IMR-90 (cell line): ENCODE results near the gene EVPL. TPM values are rescaled to one million over a fixed set of nuclear protein-coding genes. Genes with fewer than 3 reads are reported as not detected.

ENCODE experiments used
- ATAC-seq: fragments of 200-7000 bp; cut with Tn5 transposase; 2 replicates; pipeline ENCODE4 v1.9.1; 2020; ENCODE audit warnings: low read depth, mild to moderate bottlenecking, moderate library complexity
- BruUV-seq: library from RNA; stranded (reverse); fragments of 400-500 nt; replicated peaks from 2 replicates; lab custom pipeline; 2021; lab: Mats Ljungman, UMichigan
- CTCF ChIA-PET: fragments of 300-600 bp; formaldehyde crosslinking; extraction: SDS; loops from one replicate; lab custom pipeline; 2021; ENCODE audit warnings: antibody characterized with exemption; lab: Yijun Ruan, JAX
- POLR2A ChIA-PET: fragments of 300-600 bp; sonication (Branson Sonifier 250); formaldehyde crosslinking; loops from one replicate; lab custom pipeline; 2022; ENCODE audit warnings: antibody characterized with exemption; ENCODE audit not compliant: unreplicated experiment; lab: Charles Lee
- DNase-seq: peaks from one replicate; pipeline ENCODE4 v3.0.0; 2013
- H2AFZ ChIP-seq: replicated peaks from 2 replicates; pipeline ENCODE3; 2013; ENCODE audit warnings: low read length, mild to moderate bottlenecking; ENCODE audit not compliant: poor library complexity
- H2AK5ac ChIP-seq: 2 replicates; pipeline ENCODE4 v1.6.1; 2013; ENCODE audit warnings: low read depth, low read length, inconsistent platforms
- H2AK9ac ChIP-seq: replicated peaks from 2 replicates; pipeline ENCODE3; 2013; ENCODE audit warnings: mild to moderate bottlenecking, low read depth, low read length, moderate library complexity; ENCODE audit not compliant: poor library complexity
- H2BK120ac ChIP-seq: 2 replicates; pipeline ENCODE4 v1.6.1; 2013; ENCODE audit warnings: low read depth, low read length, inconsistent platforms
- H2BK15ac ChIP-seq: 3 replicates; pipeline ENCODE4 v1.6.1; 2013; ENCODE audit warnings: low read depth, low read length, inconsistent platforms
- H2BK20ac ChIP-seq: 2 replicates; pipeline ENCODE4 v1.6.1; 2013; ENCODE audit warnings: low read depth, mild to moderate bottlenecking, inconsistent platforms, low read length, moderate library complexity
- H2BK5ac ChIP-seq: 2 replicates; pipeline ENCODE4 v1.6.1; 2013; ENCODE audit warnings: mild to moderate bottlenecking, low read depth, low read length, inconsistent platforms; ENCODE audit not compliant: poor library complexity, severe bottlenecking
- H3K14ac ChIP-seq: replicated peaks from 2 replicates; pipeline ENCODE4 v1.6.1; 2013; ENCODE audit warnings: low read depth, low read length, inconsistent platforms
- H3K18ac ChIP-seq: 2 replicates; pipeline ENCODE4 v1.6.1; 2013; ENCODE audit warnings: low read depth, low read length, control low read depth
- H3K23ac ChIP-seq: 2 replicates; pipeline ENCODE4 v1.6.1; 2013; ENCODE audit warnings: low read depth, low read length, inconsistent platforms
- H3K27ac ChIP-seq: 2 replicates; pipeline ENCODE4 v1.5.1; 2013; ENCODE audit warnings: mild to moderate bottlenecking, control low read depth, low read length; ENCODE audit not compliant: insufficient read depth
- H3K27me3 ChIP-seq: 2 replicates; pipeline ENCODE4 v1.6.1; 2013; ENCODE audit warnings: low read length; ENCODE audit not compliant: control insufficient read depth, insufficient read depth
- H3K36me3 ChIP-seq: 2 replicates; pipeline ENCODE4 v1.6.1; 2013; ENCODE audit warnings: low read length, mixed read lengths; ENCODE audit not compliant: control insufficient read depth, insufficient read depth
- H3K4ac ChIP-seq: 2 replicates; pipeline ENCODE4 v1.6.1; 2013; ENCODE audit warnings: low read depth, low read length, inconsistent platforms
- H3K4me1 ChIP-seq: 2 replicates; pipeline ENCODE4 v1.6.1; 2013; ENCODE audit warnings: low read length, mixed read lengths; ENCODE audit not compliant: control insufficient read depth, insufficient read depth
- H3K4me2 ChIP-seq: 2 replicates; pipeline ENCODE4 v1.6.1; 2013; ENCODE audit warnings: low read depth, mild to moderate bottlenecking, control low read depth, low read length, moderate library complexity
- H3K4me3 ChIP-seq: 2 replicates; pipeline ENCODE4 v1.5.1; 2013; ENCODE audit warnings: low read depth, mild to moderate bottlenecking, control low read depth, low read length, moderate library complexity; ENCODE audit not compliant: insufficient read depth
- H3K56ac ChIP-seq: 2 replicates; pipeline ENCODE4 v1.6.1; 2013; ENCODE audit warnings: low read length, inconsistent platforms; ENCODE audit not compliant: insufficient read depth; ENCODE audit errors: extremely low read depth
- H3K79me1 ChIP-seq, 2 experiments: 2 replicates each; pipeline ENCODE4 v1.6.1; 2013; ENCODE audit warnings: low read length in 2 of 2, inconsistent platforms in 1 of 2, low read depth in 1 of 2
- H3K9ac ChIP-seq: 2 replicates; pipeline ENCODE4 v1.6.1; 2013; ENCODE audit warnings: low read depth, low read length, control low read depth
- H3K9me1 ChIP-seq: 2 replicates; pipeline ENCODE4 v1.6.1; 2013; ENCODE audit warnings: low read length, inconsistent platforms; ENCODE audit not compliant: insufficient read depth
- H3K9me3 ChIP-seq: 2 replicates; pipeline ENCODE4 v1.6.1; 2013; ENCODE audit warnings: low read length; ENCODE audit not compliant: control insufficient read depth, insufficient read depth
- H4K20me1 ChIP-seq: 2 replicates; pipeline ENCODE4 v1.6.1; 2013; ENCODE audit warnings: low read length, inconsistent platforms; ENCODE audit not compliant: insufficient read depth
- H4K5ac ChIP-seq: 2 replicates; pipeline ENCODE4 v1.6.1; 2013; ENCODE audit warnings: mild to moderate bottlenecking, low read depth, low read length, control low read depth
- H4K8ac ChIP-seq, 2 experiments: 2 replicates each; pipeline ENCODE4 v1.6.1; 2013; ENCODE audit warnings: low read depth in 2 of 2, low read length in 2 of 2, control low read depth in 1 of 2, inconsistent platforms in 1 of 2
- H4K91ac ChIP-seq: 2 replicates; pipeline ENCODE4 v1.6.1; 2013; ENCODE audit warnings: low read depth, low read length, inconsistent platforms; ENCODE audit not compliant: insufficient read depth
- BHLHE40 ChIP-seq: fragments of 150-350 bp; IDR thresholded peaks from 2 replicates; pipeline ENCODE4 v1.6.1; 2016; ENCODE audit warnings: mild to moderate bottlenecking, low read depth, low read length
- CEBPB ChIP-seq: IDR thresholded peaks from 2 replicates; pipeline ENCODE4 v1.6.1; 2012; ENCODE audit warnings: low read depth, low read length, improper control_type of control experiment
- CHD1 ChIP-seq: IDR thresholded peaks from 2 replicates; pipeline ENCODE4 v1.6.1; 2012; ENCODE audit warnings: low read depth, low read length, improper control_type of control experiment
- FOS ChIP-seq: fragments of 150-350 bp; IDR thresholded peaks from 2 replicates; pipeline ENCODE4 v1.6.1; 2016; ENCODE audit warnings: low read depth, low read length
- MAFK ChIP-seq: IDR thresholded peaks from 2 replicates; pipeline ENCODE4 v1.6.1; 2012; ENCODE audit warnings: low read depth, low read length, improper control_type of control experiment
- MAZ ChIP-seq: IDR thresholded peaks from 2 replicates; pipeline ENCODE4 v1.6.1; 2012; ENCODE audit warnings: low read depth, mild to moderate bottlenecking, low read length, improper control_type of control experiment, moderate library complexity, borderline replicate concordance
- MXI1 ChIP-seq: IDR thresholded peaks from 2 replicates; pipeline ENCODE4 v1.6.1; 2012; ENCODE audit warnings: low read depth, mild to moderate bottlenecking, low read length, moderate library complexity, borderline replicate concordance
- NFE2L2 ChIP-seq: fragments of 150-350 bp; IDR thresholded peaks from 2 replicates; pipeline ENCODE4 v1.6.1; 2016; ENCODE audit warnings: low read depth, mild to moderate bottlenecking, low read length
- POLR2A ChIP-seq: IDR thresholded peaks from 2 replicates; pipeline ENCODE4 v1.6.1; 2012; ENCODE audit warnings: mild to moderate bottlenecking, low read depth, low read length
- RAD21 ChIP-seq: IDR thresholded peaks from 2 replicates; pipeline ENCODE4 v1.6.1; 2012; ENCODE audit warnings: low read length, improper control_type of control experiment
- RCOR1 ChIP-seq: IDR thresholded peaks from 2 replicates; pipeline ENCODE4 v1.6.1; 2012; ENCODE audit warnings: mild to moderate bottlenecking, low read length, improper control_type of control experiment; ENCODE audit not compliant: insufficient replicate concordance
- RFX5 ChIP-seq: IDR thresholded peaks from 2 replicates; pipeline ENCODE4 v1.8.0; 2012; ENCODE audit warnings: low read depth, mild to moderate bottlenecking, low read length, moderate library complexity
- WGBS, 2 experiments: methylation state at CpG; one replicate each; pipeline versions ENCODE4 v1.1.5 to v1.1.7; 2013; ENCODE audit warnings: missing lambda C conversion rate in 2 of 2; ENCODE audit not compliant: insufficient read length in 1 of 2; ENCODE audit errors: extremely low coverage in 2 of 2; 5-methylcytosine and 5-hydroxymethylcytosine counted together
- dilution Hi-C: fragments of 300-500 bp; cut with HindIII; formaldehyde crosslinking; loops from one replicate; pipeline ENCODE4 v1.14.3; 2018; ENCODE audit warnings: low sequenced_read_pairs; ENCODE audit not compliant: unreplicated experiment
- in situ Hi-C: fragments of 300-500 bp; cut with MboI; formaldehyde crosslinking; loops from 3 replicates; pipeline ENCODE4 v1.14.3; 2019; ENCODE audit warnings: low sequenced_read_pairs, inconsistent platforms, mixed read lengths
- intact Hi-C: fragments of 100-400 bp; cut with micrococcal nuclease; formaldehyde crosslinking; loops from 2 replicates; pipeline ENCODE4 v1.10.0; 2022
- polyA plus RNA-seq, 3 experiments: library from polyadenylated mRNA; depleted of rRNA; stranded (reverse); fragments of >200 nt; gene quantifications; 2 replicates each; pipeline ENCODE4 v1.2.3, GENCODE V29; 2012; ENCODE audit warnings: low replicate concordance in 1 of 3
- total RNA-seq: library from RNA; depleted of rRNA; stranded (reverse); fragments of >200 nt; gene quantifications from 2 replicates; pipeline ENCODE4 v1.2.3, GENCODE V29; 2012
- TF ChIP-seq, protein P1 (sequence below): fragments of 150-350 bp; IDR thresholded peaks from 2 replicates; pipeline ENCODE4 v1.6.1; 2017; ENCODE audit warnings: mild to moderate bottlenecking, antibody characterized with exemption, low read length, low read depth
- TF ChIP-seq, protein P2 (sequence below): fragments of 150-350 bp; IDR thresholded peaks from 2 replicates; pipeline ENCODE4 v1.6.1; 2016; ENCODE audit warnings: low read depth, mild to moderate bottlenecking, low read length, moderate library complexity, borderline replicate concordance
- TF ChIP-seq, protein P3 (sequence below): conservative IDR thresholded peaks from 2 replicates; pipeline ENCODE4 v1.5.1; 2012; ENCODE audit warnings: mild to moderate bottlenecking, low read depth, low read length, improper control_type of control experiment

Gene EVPL
- total and polyA plus RNA-seq, 2 of the 4 experiments (the other 2 are of a cell fraction), result not detected

DNA sequence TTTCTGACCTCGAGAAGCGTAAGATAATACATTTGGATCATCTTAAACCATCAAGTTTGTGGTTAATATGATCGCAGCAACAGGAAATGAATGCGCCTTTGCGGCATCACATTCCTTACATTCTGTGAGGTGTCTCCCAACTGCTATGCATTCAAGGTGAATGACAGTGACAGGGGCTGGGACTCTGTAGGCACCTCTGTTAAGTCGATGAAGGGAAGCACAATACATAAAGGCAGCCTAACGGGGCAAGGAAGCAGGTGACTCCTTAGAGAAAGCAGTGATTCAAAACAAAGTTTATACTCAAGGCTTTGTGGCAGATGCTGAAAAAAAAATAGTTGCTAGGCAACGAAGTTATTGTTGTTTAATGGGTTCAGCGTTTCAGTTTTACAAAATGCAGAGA, 21.6 kb upstream of the EVPL start:
- H3K79me1 ChIP-seq, result peaks cover 11 to 63% of the 10 kb centered on the region in 2 experiments; a peak in 3 of 4 replicates
- no peak overlapping the region for H2BK15ac ChIP-seq
- H3K27me3 ChIP-seq, result no peaks in the 10 kb centered on the region
- H3K18ac ChIP-seq, result no peak overlapping the region
- H3K9ac ChIP-seq, result no peak overlapping the region
- POLR2A ChIA-PET, result no interaction called here
- H3K4me3 ChIP-seq, result no peak overlapping the region
- H3K23ac ChIP-seq, result no peak overlapping the region
- H2BK5ac ChIP-seq, result no peak overlapping the region
- ATAC-seq, result no peak
- H3K27ac ChIP-seq, result no peak overlapping the region
- H3K9me3 ChIP-seq, result no peaks in the 10 kb centered on the region
- no TSS peak for BruUV-seq
- H4K20me1 ChIP-seq, result peaks cover 24% of the 10 kb centered on the region
- no peaks in the 10 kb centered on the region; the same call in 1 of the 2 replicates for H3K4me1 ChIP-seq
- no peak overlapping the region for H3K4ac ChIP-seq
- peak; percentile 16 for DNase-seq
- no peak overlapping the region for H4K5ac ChIP-seq
- no peak overlapping the region for H2AK9ac ChIP-seq
- no peak overlapping the region for H2BK20ac ChIP-seq
- in situ Hi-C loops, result no loop called here
- H4K8ac ChIP-seq, result no peak overlapping the region
- no peak overlapping the region for H2AFZ ChIP-seq
- dilution Hi-C loops, result no loop called here
- no peak overlapping the region for H3K14ac ChIP-seq
- no peak overlapping the region for H2AK5ac ChIP-seq
- H3K9me1 ChIP-seq, result peaks cover 16% of the 10 kb centered on the region
- no peak overlapping the region for H3K4me2 ChIP-seq
- CTCF ChIA-PET, result no interaction called here
- no peak overlapping the region for H2BK120ac ChIP-seq
- H3K56ac ChIP-seq, result no peak overlapping the region
- H4K91ac ChIP-seq, result no peak overlapping the region
- peaks cover 68% of the 10 kb centered on the region for H3K36me3 ChIP-seq
- WGBS, 2 experiments, result 88% methylated on average over 4 of the region's 9 CpGs; no CpG with 5 or more reads in 1 of the 2 experiments
- TF ChIP-seq, protein P1, sequence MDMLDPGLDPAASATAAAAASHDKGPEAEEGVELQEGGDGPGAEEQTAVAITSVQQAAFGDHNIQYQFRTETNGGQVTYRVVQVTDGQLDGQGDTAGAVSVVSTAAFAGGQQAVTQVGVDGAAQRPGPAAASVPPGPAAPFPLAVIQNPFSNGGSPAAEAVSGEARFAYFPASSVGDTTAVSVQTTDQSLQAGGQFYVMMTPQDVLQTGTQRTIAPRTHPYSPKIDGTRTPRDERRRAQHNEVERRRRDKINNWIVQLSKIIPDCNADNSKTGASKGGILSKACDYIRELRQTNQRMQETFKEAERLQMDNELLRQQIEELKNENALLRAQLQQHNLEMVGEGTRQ, result no peak
- TF ChIP-seq RCOR1 (no peak), POLR2A (no peak), RAD21 (no peak), CEBPB (no peak), BHLHE40 (no peak), MAZ (no peak), MXI1 (no peak), MAFK (no peak), FOS (no peak), NFE2L2 (no peak), CHD1 (no peak), RFX5 (no peak)
- TF ChIP-seq, protein P2, sequence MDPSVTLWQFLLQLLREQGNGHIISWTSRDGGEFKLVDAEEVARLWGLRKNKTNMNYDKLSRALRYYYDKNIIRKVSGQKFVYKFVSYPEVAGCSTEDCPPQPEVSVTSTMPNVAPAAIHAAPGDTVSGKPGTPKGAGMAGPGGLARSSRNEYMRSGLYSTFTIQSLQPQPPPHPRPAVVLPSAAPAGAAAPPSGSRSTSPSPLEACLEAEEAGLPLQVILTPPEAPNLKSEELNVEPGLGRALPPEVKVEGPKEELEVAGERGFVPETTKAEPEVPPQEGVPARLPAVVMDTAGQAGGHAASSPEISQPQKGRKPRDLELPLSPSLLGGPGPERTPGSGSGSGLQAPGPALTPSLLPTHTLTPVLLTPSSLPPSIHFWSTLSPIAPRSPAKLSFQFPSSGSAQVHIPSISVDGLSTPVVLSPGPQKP, result no peak
- TF ChIP-seq, protein P3, sequence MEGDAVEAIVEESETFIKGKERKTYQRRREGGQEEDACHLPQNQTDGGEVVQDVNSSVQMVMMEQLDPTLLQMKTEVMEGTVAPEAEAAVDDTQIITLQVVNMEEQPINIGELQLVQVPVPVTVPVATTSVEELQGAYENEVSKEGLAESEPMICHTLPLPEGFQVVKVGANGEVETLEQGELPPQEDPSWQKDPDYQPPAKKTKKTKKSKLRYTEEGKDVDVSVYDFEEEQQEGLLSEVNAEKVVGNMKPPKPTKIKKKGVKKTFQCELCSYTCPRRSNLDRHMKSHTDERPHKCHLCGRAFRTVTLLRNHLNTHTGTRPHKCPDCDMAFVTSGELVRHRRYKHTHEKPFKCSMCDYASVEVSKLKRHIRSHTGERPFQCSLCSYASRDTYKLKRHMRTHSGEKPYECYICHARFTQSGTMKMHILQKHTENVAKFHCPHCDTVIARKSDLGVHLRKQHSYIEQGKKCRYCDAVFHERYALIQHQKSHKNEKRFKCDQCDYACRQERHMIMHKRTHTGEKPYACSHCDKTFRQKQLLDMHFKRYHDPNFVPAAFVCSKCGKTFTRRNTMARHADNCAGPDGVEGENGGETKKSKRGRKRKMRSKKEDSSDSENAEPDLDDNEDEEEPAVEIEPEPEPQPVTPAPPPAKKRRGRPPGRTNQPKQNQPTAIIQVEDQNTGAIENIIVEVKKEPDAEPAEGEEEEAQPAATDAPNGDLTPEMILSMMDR, result no peak
- intact Hi-C loops, result no loop called here
